NT2/D1 (cell line): Measurements from ENCODE around the gene FOXA1.
A peak's percentile ranks its signal among the peaks of the same experiment; 100 is the strongest.

Experiments used
- DNase-seq: peaks from one replicate; pipeline ENCODE4 v3.0.0-alpha.2; 2011; ENCODE audit warnings: low read depth, low spot score
- H3K27me3 ChIP-seq: 2 replicates; pipeline ENCODE4 v1.6.0; 2011; ENCODE audit warnings: mild to moderate bottlenecking; ENCODE audit not compliant: insufficient read length, insufficient read depth
- H3K36me3 ChIP-seq: 2 replicates; pipeline ENCODE4 v1.6.1; 2011; ENCODE audit warnings: mild to moderate bottlenecking, low read length, mixed read lengths; ENCODE audit not compliant: insufficient read depth, insufficient read length
- H3K4me1 ChIP-seq: 2 replicates; pipeline ENCODE4 v1.5.1; 2011; ENCODE audit not compliant: insufficient read depth, insufficient read length
- H3K4me3 ChIP-seq: 2 replicates; pipeline ENCODE4 v1.5.1; 2011; ENCODE audit warnings: low read depth; ENCODE audit not compliant: insufficient read length
- H3K9ac ChIP-seq: 2 replicates; pipeline ENCODE4 v1.6.0; 2011; ENCODE audit warnings: low read depth; ENCODE audit not compliant: insufficient read length
- H3K9me3 ChIP-seq: 2 replicates; pipeline ENCODE4 v1.5.1; 2011; ENCODE audit warnings: mild to moderate bottlenecking, low read length; ENCODE audit not compliant: insufficient read depth
- SUZ12 ChIP-seq: IDR thresholded peaks from 2 replicates; pipeline ENCODE4 v1.6.1; 2011; ENCODE audit not compliant: insufficient read length, insufficient read depth; ENCODE audit errors: extremely low read depth
- YY1 ChIP-seq: IDR thresholded peaks from 2 replicates; pipeline ENCODE4 v1.6.1; 2011; ENCODE audit not compliant: insufficient read length, insufficient read depth
- ZNF274 ChIP-seq: IDR thresholded peaks from 2 replicates; pipeline ENCODE4 v1.6.1; 2011; ENCODE audit warnings: mild to moderate bottlenecking, low read depth, low read length

FOXA1 gene

GRCh38 chr14:37596790-37597472, 1.9 kb upstream of the FOXA1 start:
- H3K9ac ChIP-seq, result no peak overlapping the region
- peaks cover 4% of the 10 kb centered on the region for H3K4me1 ChIP-seq
- no peak overlapping the region for H3K4me3 ChIP-seq
- no peak for DNase-seq
- no peaks in the 10 kb centered on the region; the same call in 1 of the 2 replicates for H3K9me3 ChIP-seq
- TF ChIP-seq SUZ12 (no peak), YY1 (no peak), ZNF274 (no peak)
- H3K36me3 ChIP-seq, result no peaks in the 10 kb centered on the region
- H3K27me3 ChIP-seq, result peaks cover 96% of the 10 kb centered on the region

GRCh38 chr14:37595809-37596621, 966 bp upstream of the FOXA1 start:
- peaks cover 96% of the 10 kb centered on the region for H3K27me3 ChIP-seq
- peaks cover 4% of the 10 kb centered on the region for H3K4me1 ChIP-seq
- peak; percentile 64 for TF ChIP-seq SUZ12
- no peak for TF ChIP-seq ZNF274
- H3K9me3 ChIP-seq, result no peaks in the 10 kb centered on the region; the same call in 1 of the 2 replicates
- no peak overlapping the region for H3K9ac ChIP-seq
- no peaks in the 10 kb centered on the region for H3K36me3 ChIP-seq
- DNase-seq, result no peak
- H3K4me3 ChIP-seq, result peak overlapping the region; percentile 19

- Histone ChIP-seq H3K27me3 (peaks cover 96% of the 10 kb centered on the region), H3K36me3 (no peaks in the 10 kb centered on the region), H3K4me3 (peak overlapping the region; percentile 24), H3K4me1 (peaks cover 4% of the 10 kb centered on the region), H3K9ac (no peak overlapping the region), H3K9me3 (no peaks in the 10 kb centered on the region; the same call in 1 of the 2 replicates)
- DNase-seq, result no peak
- TF ChIP-seq ZNF274, result no peak
- peak; percentile 77 for TF ChIP-seq SUZ12
These were observed 645 bp downstream of the FOXA1 start for GRCh38 chr14:37594238-37594970.

GRCh38 chr14:37593511-37594237, 1.4 kb downstream of the FOXA1 start:
- no peak for DNase-seq
- peaks cover 4% of the 10 kb centered on the region for H3K4me1 ChIP-seq
- H3K27me3 ChIP-seq, result peaks cover 96% of the 10 kb centered on the region
- H3K36me3 ChIP-seq, result no peaks in the 10 kb centered on the region
- H3K9ac ChIP-seq, result no peak overlapping the region
- no peaks in the 10 kb centered on the region; the same call in 1 of the 2 replicates for H3K9me3 ChIP-seq
- TF ChIP-seq ZNF274 (no peak), YY1 (no peak), SUZ12 (no peak)
- no peak overlapping the region for H3K4me3 ChIP-seq

GRCh38 chr14:37592482-37593408, 2.3 kb downstream of the FOXA1 start:
- no peaks in the 10 kb centered on the region for H3K36me3 ChIP-seq
- no peak overlapping the region for H3K4me3 ChIP-seq
- DNase-seq, result no peak
- no peaks in the 10 kb centered on the region; the same call in 1 of the 2 replicates for H3K9me3 ChIP-seq
- H3K27me3 ChIP-seq, result peaks cover 96% of the 10 kb centered on the region
- H3K4me1 ChIP-seq, result peaks cover under 1% of the 10 kb centered on the region
- no peak for TF ChIP-seq ZNF274
- no peak for TF ChIP-seq SUZ12
- TF ChIP-seq YY1, result no peak
- H3K9ac ChIP-seq, result no peak overlapping the region

GRCh38 chr14:37591941-37592481, 3.0 kb downstream of the FOXA1 start:
- Histone ChIP-seq H3K9ac (no peak overlapping the region), H3K4me3 (no peak overlapping the region)

More at GRCh38 chr14:37591941-37592481, 3.0 kb downstream of the FOXA1 start:
- no peak for TF ChIP-seq ZNF274
- TF ChIP-seq SUZ12, result no peak
- no peak for TF ChIP-seq YY1
- H3K27me3 ChIP-seq, result peaks cover 96% of the 10 kb centered on the region
- no peak for DNase-seq
- H3K4me1 ChIP-seq, result no peaks in the 10 kb centered on the region
- no peaks in the 10 kb centered on the region for H3K36me3 ChIP-seq
- no peaks in the 10 kb centered on the region; the same call in 1 of the 2 replicates for H3K9me3 ChIP-seq
